Left lung (tissue), 10 donors: Measurements from ENCODE around the gene SEL1L2. TPM values are rescaled to one million over a fixed set of nuclear protein-coding genes. Genes with fewer than 3 reads are reported as not detected.

Experiments
- ATAC-seq: fragments of 200-7000 bp; cut with Tn5 transposase; one replicate; pipeline ENCODE4 v1.9.1; 2020; ENCODE audit warnings: moderate library complexity
- DNase-seq, 4 donors: peaks; one replicate each; pipeline ENCODE4 v3.0.0-alpha.2; 2013 to 2020
- H3K27ac ChIP-seq, 2 donors: fragments of 200-600 bp; sonication (generic) in 1 of 2; one replicate each; pipeline versions ENCODE4 v1.5.0 to v1.8.0; 2020 to 2021
- H3K27me3 ChIP-seq, 2 donors: fragments of 200-600 bp; sonication (generic) in 1 of 2; one replicate each; pipeline versions ENCODE4 v1.5.0 to v1.8.0; 2020 to 2021
- H3K36me3 ChIP-seq, 2 donors: fragments of 200-600 bp; sonication (generic) in 1 of 2; one replicate each; pipeline versions ENCODE4 v1.5.0 to v1.8.0; 2020 to 2021
- H3K4me1 ChIP-seq, 2 donors: fragments of 200-600 bp; one replicate each; pipeline ENCODE4 v1.8.0; 2021
- H3K4me3 ChIP-seq, 2 donors: fragments of 200-600 bp; sonication (generic) in 1 of 2; one replicate each; pipeline versions ENCODE4 v1.5.0 to v1.8.0; 2020 to 2021; ENCODE audit warnings: mild to moderate bottlenecking in 1 of 2
- H3K9me3 ChIP-seq, 2 donors: fragments of 200-600 bp; sonication (generic) in 1 of 2; one replicate each; pipeline versions ENCODE4 v1.5.0 to v1.8.0; 2020 to 2021
- intact Hi-C, 2 donors: fragments of 100-400 bp; cut with DNase I; formaldehyde crosslinking; loops; one replicate each; pipeline versions ENCODE4 v1.11.2 to v1.14.2; 2022
- polyA plus RNA-seq, 6 donors: library from polyadenylated mRNA; unstranded; fragments of 120-200 nt; gene quantifications; one replicate each; pipeline ENCODE4 v1.2.1, GENCODE V29; 2013; ENCODE audit not compliant: insufficient read length in 6 of 6
- total RNA-seq, 2 donors: library from RNA; stranded (reverse); fragmentation: NEBNext Ultra II Directional; extraction: Animal tissue kit (Norgen Biotek cat#: 25700); gene quantifications; one replicate each; pipeline ENCODE4 v1.2.1, GENCODE V29; 2021
- TF ChIP-seq, protein P1 (sequence below), 2 donors: fragments of 200-600 bp; sonication (generic) in 1 of 2; IDR thresholded peaks; one replicate each; pipeline versions ENCODE4 v1.5.0 to v1.8.0; 2021; ENCODE audit warnings: antibody characterized with exemption in 2 of 2
- donor health status: DM: no; HTN: yes; CAD: no.
- donor health status: DM: no; HTN: no; CAD: no.

SEL1L2 gene
- total and polyA plus RNA-seq, 8 donors = not detected

DNA sequence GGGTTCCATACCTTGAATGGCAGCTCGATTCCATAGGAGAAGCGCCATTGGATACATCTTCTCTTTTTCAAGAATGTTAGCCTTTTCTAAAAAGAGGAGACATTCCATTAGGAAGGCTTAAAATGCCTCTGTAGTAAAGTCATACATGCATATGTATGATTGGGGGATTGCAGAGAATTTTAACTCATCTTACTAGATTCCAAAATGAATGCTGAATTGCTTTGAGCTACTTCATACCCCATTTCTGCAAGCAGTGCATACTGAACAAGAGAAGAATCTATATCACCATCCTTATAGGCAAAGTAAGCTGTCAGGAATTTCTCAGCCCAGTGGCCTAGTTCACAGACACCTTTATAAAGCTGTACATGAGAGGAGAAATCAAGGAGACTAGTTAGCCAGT lies 125.3 kb downstream of the SEL1L2 start:
- H3K4me3 ChIP-seq = no peak overlapping the region
- H3K27me3 ChIP-seq = no peaks in the 10 kb centered on the region
- H3K36me3 ChIP-seq = no peaks in the 10 kb centered on the region
- DNase-seq (no peak), ATAC-seq (no peak)
- H3K9me3 ChIP-seq = no peaks in the 10 kb centered on the region
- no peak overlapping the region for H3K27ac ChIP-seq
- peaks cover 6 to 35% of the 10 kb centered on the region in 2 donors for H3K4me1 ChIP-seq
- intact Hi-C loops = no loop called here
- TF ChIP-seq, protein P1, sequence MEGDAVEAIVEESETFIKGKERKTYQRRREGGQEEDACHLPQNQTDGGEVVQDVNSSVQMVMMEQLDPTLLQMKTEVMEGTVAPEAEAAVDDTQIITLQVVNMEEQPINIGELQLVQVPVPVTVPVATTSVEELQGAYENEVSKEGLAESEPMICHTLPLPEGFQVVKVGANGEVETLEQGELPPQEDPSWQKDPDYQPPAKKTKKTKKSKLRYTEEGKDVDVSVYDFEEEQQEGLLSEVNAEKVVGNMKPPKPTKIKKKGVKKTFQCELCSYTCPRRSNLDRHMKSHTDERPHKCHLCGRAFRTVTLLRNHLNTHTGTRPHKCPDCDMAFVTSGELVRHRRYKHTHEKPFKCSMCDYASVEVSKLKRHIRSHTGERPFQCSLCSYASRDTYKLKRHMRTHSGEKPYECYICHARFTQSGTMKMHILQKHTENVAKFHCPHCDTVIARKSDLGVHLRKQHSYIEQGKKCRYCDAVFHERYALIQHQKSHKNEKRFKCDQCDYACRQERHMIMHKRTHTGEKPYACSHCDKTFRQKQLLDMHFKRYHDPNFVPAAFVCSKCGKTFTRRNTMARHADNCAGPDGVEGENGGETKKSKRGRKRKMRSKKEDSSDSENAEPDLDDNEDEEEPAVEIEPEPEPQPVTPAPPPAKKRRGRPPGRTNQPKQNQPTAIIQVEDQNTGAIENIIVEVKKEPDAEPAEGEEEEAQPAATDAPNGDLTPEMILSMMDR (IDR thresholded peaks at IDR 0.05) = no peak

- TF ChIP-seq, protein P1 (IDR thresholded peaks at IDR 0.05) = no peak
- no peak for ATAC-seq
Measured at GRCh38 chr20:13863244-13863643, 127.2 kb downstream of the SEL1L2 start.

DNA sequence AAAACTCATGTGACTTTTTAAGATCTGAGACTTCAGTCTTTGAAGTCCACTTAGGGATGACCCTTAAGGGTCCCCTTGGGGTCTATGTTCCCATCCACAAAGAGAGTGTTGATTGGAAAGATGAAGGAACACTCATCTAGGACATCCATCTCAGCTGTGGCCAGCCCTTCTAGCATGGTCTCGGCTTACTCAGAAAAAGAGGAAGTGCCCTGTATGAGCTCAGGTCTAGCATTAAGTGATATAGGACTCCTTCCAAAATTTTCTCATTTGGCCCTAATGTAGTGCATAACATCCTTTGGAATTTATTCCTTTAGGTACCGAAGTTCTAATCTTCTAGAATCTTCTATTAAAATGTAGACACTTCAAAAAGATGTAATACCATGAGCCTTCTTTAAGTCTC lies 128.2 kb downstream of the SEL1L2 start:
- no peak overlapping the region for H3K4me3 ChIP-seq
- H3K27me3 ChIP-seq = no peaks in the 10 kb centered on the region
- H3K9me3 ChIP-seq = no peaks in the 10 kb centered on the region
- no peaks in the 10 kb centered on the region for H3K36me3 ChIP-seq
- TF ChIP-seq, protein P1 (IDR thresholded peaks at IDR 0.05) = no peak
- ATAC-seq (no peak), DNase-seq (no peak)
- peaks cover 6 to 20% of the 10 kb centered on the region in 2 donors for H3K4me1 ChIP-seq
- intact Hi-C loops = no loop called here
- no peak overlapping the region for H3K27ac ChIP-seq

More at GRCh38 chr20:13863244-13863643, 127.2 kb downstream of the SEL1L2 start:
- no peaks in the 10 kb centered on the region for H3K9me3 ChIP-seq
- no peak for DNase-seq
- H3K27ac ChIP-seq = no peak overlapping the region
- intact Hi-C loops = no loop called here
- peaks cover 6 to 26% of the 10 kb centered on the region in 2 donors for H3K4me1 ChIP-seq
- no peaks in the 10 kb centered on the region for H3K36me3 ChIP-seq
- H3K4me3 ChIP-seq = no peak overlapping the region
- H3K27me3 ChIP-seq = no peaks in the 10 kb centered on the region

- no peak for ATAC-seq
- intact Hi-C loops = no loop called here
- Histone ChIP-seq H3K9me3 (no peaks in the 10 kb centered on the region), H3K27ac (no peak overlapping the region), H3K4me1 (peaks cover 0 to 4% of the 10 kb centered on the region in 2 donors), H3K36me3 (no peaks in the 10 kb centered on the region), H3K27me3 (no peaks in the 10 kb centered on the region), H3K4me3 (no peak overlapping the region)
- DNase-seq = no peak
- TF ChIP-seq, protein P1 (IDR thresholded peaks at IDR 0.05) = no peak
Measured at GRCh38 chr20:13858871-13859270, 131.5 kb downstream of the SEL1L2 start.

DNA sequence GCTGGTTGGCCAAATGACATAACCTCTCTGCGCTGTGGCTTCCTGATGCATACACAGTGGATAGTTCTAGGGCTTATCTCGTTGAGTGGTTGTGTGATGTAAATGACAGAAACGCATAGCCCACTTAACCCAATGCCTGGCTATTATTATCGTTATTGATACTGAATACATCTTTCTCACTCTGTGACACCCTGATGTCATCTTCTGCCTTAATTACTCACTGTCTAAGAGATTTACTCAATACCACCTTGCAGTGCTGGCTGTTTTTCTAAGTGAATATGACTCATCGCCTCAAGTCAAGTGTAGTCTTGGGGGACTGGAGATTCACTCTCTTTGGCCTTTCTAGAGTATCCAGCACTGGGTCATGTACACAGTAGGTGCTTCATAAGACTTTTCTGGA lies 132.0 kb downstream of the SEL1L2 start:
- Histone ChIP-seq H3K9me3 (no peaks in the 10 kb centered on the region), H3K36me3 (no peaks in the 10 kb centered on the region), H3K27ac (no peak overlapping the region), H3K4me1 (peaks cover 0 to 4% of the 10 kb centered on the region in 2 donors), H3K4me3 (no peak overlapping the region), H3K27me3 (no peaks in the 10 kb centered on the region)
- DNase-seq = no peak
- TF ChIP-seq, protein P1 (IDR thresholded peaks at IDR 0.05) = no peak
- intact Hi-C loops = no loop called here
- ATAC-seq = no peak
